ENCODE measurements around the gene COMMD7.

Gene COMMD7

DNA sequence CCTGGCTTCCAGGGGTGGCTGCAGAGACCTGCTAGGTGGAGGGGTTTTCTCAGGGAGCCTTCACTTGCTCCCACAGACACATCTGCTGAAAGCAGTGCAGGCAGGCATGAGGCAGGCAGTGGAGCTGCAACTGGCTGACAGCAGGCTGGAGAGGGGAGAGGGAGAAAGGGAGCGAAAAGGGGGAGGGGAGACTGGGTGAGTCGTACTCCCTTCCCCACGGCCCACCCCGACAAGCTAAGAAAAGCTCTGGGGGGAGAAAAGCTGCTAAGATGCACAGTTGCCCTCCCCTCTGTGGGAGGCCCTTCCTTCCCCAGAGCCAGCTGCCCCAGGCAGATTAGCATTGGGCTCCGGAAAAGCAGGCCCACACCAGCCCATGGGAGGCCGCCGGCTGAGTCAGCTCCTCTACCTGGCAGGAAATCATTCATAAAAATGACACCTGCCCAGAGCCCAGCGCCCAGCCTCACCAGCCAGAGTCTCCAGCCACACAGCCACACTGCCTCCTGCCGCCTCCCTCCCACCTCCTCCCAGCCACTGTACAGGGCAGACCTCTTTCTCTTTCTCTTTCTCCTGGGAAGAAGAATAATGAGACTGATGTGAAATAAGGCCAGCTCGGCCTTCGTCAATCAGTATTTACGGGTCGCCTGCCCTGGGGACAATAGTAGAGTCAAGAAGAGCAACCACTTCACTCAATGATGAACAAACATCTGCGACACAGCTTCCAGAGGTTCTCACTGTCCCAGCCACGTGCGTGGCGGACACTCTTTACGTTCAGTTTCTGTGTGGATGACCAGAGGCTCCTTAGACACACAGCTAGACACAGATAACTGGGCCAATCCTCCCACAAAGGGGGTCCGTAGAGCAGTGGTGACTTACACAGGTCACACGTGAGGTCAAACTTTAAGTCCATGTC lies 61.8 kb downstream of the COMMD7 start:
- DNase-seq (ENCODE audit: low spot score): peak; percentile 85
- TF ChIP-seq, protein P1, sequence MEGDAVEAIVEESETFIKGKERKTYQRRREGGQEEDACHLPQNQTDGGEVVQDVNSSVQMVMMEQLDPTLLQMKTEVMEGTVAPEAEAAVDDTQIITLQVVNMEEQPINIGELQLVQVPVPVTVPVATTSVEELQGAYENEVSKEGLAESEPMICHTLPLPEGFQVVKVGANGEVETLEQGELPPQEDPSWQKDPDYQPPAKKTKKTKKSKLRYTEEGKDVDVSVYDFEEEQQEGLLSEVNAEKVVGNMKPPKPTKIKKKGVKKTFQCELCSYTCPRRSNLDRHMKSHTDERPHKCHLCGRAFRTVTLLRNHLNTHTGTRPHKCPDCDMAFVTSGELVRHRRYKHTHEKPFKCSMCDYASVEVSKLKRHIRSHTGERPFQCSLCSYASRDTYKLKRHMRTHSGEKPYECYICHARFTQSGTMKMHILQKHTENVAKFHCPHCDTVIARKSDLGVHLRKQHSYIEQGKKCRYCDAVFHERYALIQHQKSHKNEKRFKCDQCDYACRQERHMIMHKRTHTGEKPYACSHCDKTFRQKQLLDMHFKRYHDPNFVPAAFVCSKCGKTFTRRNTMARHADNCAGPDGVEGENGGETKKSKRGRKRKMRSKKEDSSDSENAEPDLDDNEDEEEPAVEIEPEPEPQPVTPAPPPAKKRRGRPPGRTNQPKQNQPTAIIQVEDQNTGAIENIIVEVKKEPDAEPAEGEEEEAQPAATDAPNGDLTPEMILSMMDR (conservative IDR thresholded peaks at IDR 0.05; ENCODE audit: low read depth): no peak
- peak overlapping the region; percentile 67 for H3K27ac ChIP-seq
- ChIA-PET POLR2A (ENCODE audit: low non-redundant PET) (interaction anchor here (0.6 kb wide), 1 partner anchor 84 kb away, joined by 3 read pairs; no protein-coding TSS in a partner anchor), CTCF (interaction anchor here (0.5 to 6.1 kb wide), 4 partner anchors 51 to 109 kb away, joined by 3 to 50 read pairs (median 6); no protein-coding TSS in a partner anchor)

DNA sequence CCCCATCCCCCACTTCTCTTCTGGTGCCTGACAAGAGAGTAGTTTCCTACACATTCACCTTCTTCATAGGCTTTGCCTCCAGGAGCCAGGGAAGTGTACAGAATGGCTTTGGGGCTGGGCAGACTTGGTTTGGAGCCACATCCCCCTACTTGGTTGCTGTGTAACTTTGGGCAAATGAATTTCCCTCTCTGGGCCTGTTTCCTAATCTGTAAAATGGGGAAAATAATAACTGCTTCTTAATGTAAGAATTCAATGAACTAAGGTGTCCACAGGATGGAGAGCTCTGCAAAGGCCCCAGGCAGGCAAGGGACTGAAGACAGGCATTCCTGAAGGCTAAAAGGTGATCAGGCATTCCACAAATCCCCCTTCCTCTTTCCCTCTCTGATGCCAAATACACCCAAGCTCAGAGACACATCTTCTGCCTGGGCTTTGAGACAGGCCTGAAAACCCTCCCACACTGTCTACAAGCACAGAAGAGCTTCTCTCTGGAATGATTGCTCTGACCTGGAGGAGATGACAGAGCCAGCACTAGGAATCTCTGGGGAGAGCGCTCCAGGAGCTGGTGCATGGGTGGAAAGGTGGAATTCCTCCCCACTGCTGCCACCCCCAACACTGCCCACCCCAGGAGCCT lies 62.6 kb downstream of the COMMD7 start:
- TF ChIP-seq, protein P1 (conservative IDR thresholded peaks at IDR 0.05; ENCODE audit: low read depth): no peak
- ChIA-PET POLR2A (ENCODE audit: low non-redundant PET) (no interaction called here), CTCF (interaction anchor here (0.6 to 6.1 kb wide), 4 partner anchors 60 to 484 kb away, joined by 3 to 50 read pairs (median 6); no protein-coding TSS in a partner anchor)
- no peak for DNase-seq (ENCODE audit: low spot score)
- H3K27ac ChIP-seq: peak overlapping the region; percentile 67

DNA sequence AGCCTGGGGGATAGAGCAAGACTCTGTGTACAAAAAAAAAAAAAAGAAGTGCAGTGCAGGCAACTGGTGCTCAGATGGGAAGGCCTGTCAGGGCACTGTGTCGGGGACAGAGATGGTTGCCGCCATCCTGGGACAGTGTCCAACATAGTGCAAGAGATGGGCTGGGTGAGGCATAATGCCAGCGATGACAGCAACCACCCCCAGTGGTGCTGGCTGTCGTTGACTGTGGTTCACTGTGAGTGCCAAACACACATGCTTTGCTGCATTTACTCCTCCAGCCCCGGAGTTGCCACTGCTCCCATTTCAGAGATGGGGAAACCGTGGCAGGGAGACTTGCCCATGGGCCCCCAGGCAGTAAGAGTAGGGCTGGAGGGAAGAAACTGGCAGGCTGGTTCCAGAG lies 64.3 kb downstream of the COMMD7 start:
- H3K27ac ChIP-seq: peak overlapping the region; percentile 59
- CTCF ChIA-PET: interaction anchor here (0.6 to 6.1 kb wide), 2 partner anchors 43 to 100 kb away, joined by 3 to 50 read pairs; no protein-coding TSS in a partner anchor
- TF ChIP-seq, protein P1 (conservative IDR thresholded peaks at IDR 0.05; ENCODE audit: low read depth): no peak
- POLR2A ChIA-PET (ENCODE audit: low non-redundant PET): no interaction called here
- no peak for DNase-seq (ENCODE audit: low spot score)

DNA sequence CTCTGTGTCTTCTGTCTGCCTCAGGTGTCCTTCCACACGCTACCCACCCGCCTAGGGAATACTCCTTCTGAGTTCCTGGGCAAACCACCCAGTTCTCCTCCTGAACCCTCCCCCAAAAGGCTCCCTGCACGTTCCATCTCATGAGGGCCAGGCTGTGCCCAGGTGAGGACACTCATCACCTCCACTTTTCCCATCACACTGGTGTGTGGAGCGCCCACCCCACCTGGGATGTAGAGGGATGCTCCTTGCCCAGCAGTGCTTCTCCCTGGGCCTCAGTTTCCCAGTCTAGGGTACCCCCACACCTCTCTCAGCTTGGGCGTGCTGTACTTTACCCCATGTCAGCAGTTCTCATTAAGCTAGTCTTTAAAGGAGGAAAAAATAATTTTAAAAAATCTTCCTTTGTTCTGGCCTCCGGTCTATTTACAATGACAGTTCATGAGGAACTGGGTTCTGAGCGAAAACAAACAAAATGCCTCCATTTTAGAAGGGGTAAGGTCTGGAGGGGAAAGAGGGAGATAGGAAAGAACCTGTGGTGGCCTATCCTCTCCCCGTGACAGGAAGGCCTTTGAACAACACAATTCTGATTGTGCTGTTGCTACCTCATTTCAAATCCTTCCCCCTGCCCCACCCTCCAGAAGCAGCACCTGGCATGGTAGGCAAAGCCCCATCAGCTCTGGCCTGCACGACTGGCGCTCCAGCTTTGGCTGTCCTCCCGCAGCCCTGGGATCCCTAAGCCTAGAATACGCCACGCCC lies 67.9 kb downstream of the COMMD7 start:
- peak overlapping the region; percentile 48 for H3K27ac ChIP-seq
- DNase-seq (ENCODE audit: low spot score): no peak
- ChIA-PET POLR2A (ENCODE audit: low non-redundant PET) (no interaction called here), CTCF (interaction anchor here (0.5 to 5.5 kb wide), 9 partner anchors 8 to 300 kb away, joined by 3 to 152 read pairs (median 4); partner anchors contain the start of genes COMMD7 and DNMT3B)
- TF ChIP-seq, protein P1 (conservative IDR thresholded peaks at IDR 0.05; ENCODE audit: low read depth): no peak

DNA sequence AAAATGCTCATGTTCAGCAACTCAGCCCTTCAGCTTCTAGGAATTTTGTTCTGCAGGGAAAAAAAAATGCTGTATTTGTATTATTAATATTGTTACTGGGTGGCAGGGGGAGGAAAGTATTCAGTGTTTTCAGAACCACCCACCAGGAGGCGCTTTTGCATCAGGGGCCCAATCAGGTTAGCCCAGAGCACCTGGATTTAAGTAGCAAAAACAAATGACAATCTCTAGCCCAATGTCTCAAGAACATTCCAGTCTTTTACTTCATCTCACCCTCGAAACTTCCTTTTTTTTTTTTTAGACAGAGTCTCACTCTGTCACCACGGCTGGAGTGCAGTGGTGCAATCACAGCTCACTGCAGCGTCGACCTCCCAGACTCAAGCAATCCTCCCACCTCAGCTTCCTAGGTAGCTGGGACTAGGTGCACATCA lies 68.9 kb downstream of the COMMD7 start:
- ChIA-PET CTCF (interaction anchor here (0.5 to 5.5 kb wide), 30 partner anchors 8 to 402 kb away, joined by 3 to 152 read pairs (median 3); partner anchors contain the start of genes COMMD7, DNMT3B and MAPRE1), POLR2A (ENCODE audit: low non-redundant PET) (no interaction called here)
- H3K27ac ChIP-seq: no peak overlapping the region
- DNase-seq (ENCODE audit: low spot score): peak; percentile 82
- TF ChIP-seq, protein P1 (conservative IDR thresholded peaks at IDR 0.05; ENCODE audit: low read depth): peak; percentile 84
